HepG2 (cell line): ENCODE results near the gene MOBP. TPM values are rescaled to one million over a fixed set of nuclear protein-coding genes. Genes with fewer than 3 reads are reported as not detected.

Experiments used
- ATAC-seq: fragments of 200-7000 bp; cut with Tn5 transposase; 3 replicates; pipeline ENCODE4 v1.9.1; 2020; ENCODE audit warnings: mild to moderate bottlenecking, moderate library complexity
- BruUV-seq: library from RNA; stranded (reverse); fragments of 400-500 nt; replicated peaks from 2 replicates; lab custom pipeline; 2021; lab: Mats Ljungman, UMichigan
- CTCF ChIA-PET: fragments of 300-600 bp; formaldehyde crosslinking; extraction: SDS; loops from one replicate; lab custom pipeline; 2021; ENCODE audit warnings: low total read pairs, inconsistent platforms, low intra/inter-chr PET ratio; lab: Yijun Ruan, JAX
- POLR2A ChIA-PET: fragments of 350-600 bp; sonication (Branson Sonifier 250); formaldehyde crosslinking; loops from one replicate; lab custom pipeline; 2020; ENCODE audit warnings: antibody characterized with exemption, inconsistent platforms; lab: Yijun Ruan, JAX
- DNase-seq: peaks from one replicate; pipeline ENCODE4 v3.0.0-alpha.2; 2015; ENCODE audit warnings: low spot score
- FAIRE-seq: peaks from 3 replicates; lab custom pipeline; 2011; peaks lifted over from hg19 to GRCh38; lab: Jason Lieb, UNC
- H2AFZ ChIP-seq: one replicate; pipeline ENCODE4 v1.6.1; 2011; ENCODE audit warnings: low read length, inconsistent platforms
- H3K27ac ChIP-seq: fragments of 300-600 bp; 3 replicates; pipeline ENCODE4 v1.8.0; 2011; ENCODE audit warnings: mixed run types, mild to moderate bottlenecking, mixed read lengths, low read length, inconsistent platforms; ENCODE audit not compliant: insufficient read depth; ENCODE audit errors: extremely low read length
- H3K27me3 ChIP-seq, 2 experiments: fragments of 200-600 bp in 1 of 2; 2 replicates in 1 of 2; 3 replicates in 1 of 2; pipeline versions ENCODE4 v1.6.0 to v1.8.0; 2011; ENCODE audit warnings: low read length in 2 of 2, mild to moderate bottlenecking in 2 of 2, moderate library complexity in 2 of 2, inconsistent platforms in 1 of 2; ENCODE audit not compliant: insufficient read depth in 2 of 2, control insufficient read depth in 1 of 2
- H3K36me3 ChIP-seq, 2 experiments: fragments of 200-600 bp in 1 of 2; replicated peaks in 1 of 2; 2 replicates in 1 of 2; 3 replicates in 1 of 2; pipeline versions ENCODE4 v1.5.1 to v1.8.0; 2011; ENCODE audit warnings: low read length in 2 of 2, inconsistent platforms in 1 of 2; ENCODE audit not compliant: insufficient read depth in 2 of 2, control insufficient read depth in 1 of 2
- H3K4me1 ChIP-seq: 2 replicates; pipeline ENCODE4 v1.5.1; 2012; ENCODE audit warnings: low read length, inconsistent platforms; ENCODE audit not compliant: insufficient read depth
- H3K4me2 ChIP-seq: 2 replicates; pipeline ENCODE4 v1.6.0; 2011; ENCODE audit warnings: low read depth, low read length, inconsistent platforms
- H3K4me3 ChIP-seq, 3 experiments: fragments of 200-600 bp in 1 of 3; sonication (generic), shearing (Covaris generic) in 1 of 3; replicated peaks in 1 of 3; 2 replicates each; pipeline ENCODE4 v1.5.1; 2011 to 2016; ENCODE audit warnings: low read length in 3 of 3, inconsistent platforms in 2 of 3, low read depth in 2 of 3, mild to moderate bottlenecking in 2 of 3, control low read depth in 1 of 3, mixed read lengths in 1 of 3; ENCODE audit not compliant: insufficient read depth in 1 of 3
- H3K79me2 ChIP-seq: one replicate; pipeline ENCODE4 v1.6.1; 2011; ENCODE audit warnings: low read length, inconsistent platforms; ENCODE audit not compliant: insufficient read depth
- H3K9ac ChIP-seq: 2 replicates; pipeline ENCODE4 v1.6.0; 2011; ENCODE audit warnings: mild to moderate bottlenecking, low read depth, low read length, inconsistent platforms; ENCODE audit not compliant: insufficient read depth
- H3K9me3 ChIP-seq: 2 replicates; pipeline ENCODE4 v1.5.1; 2012; ENCODE audit warnings: mild to moderate bottlenecking, low read length
- H4K20me1 ChIP-seq: 2 replicates; pipeline ENCODE4 v1.6.0; 2011; ENCODE audit warnings: inconsistent platforms, mild to moderate bottlenecking, low read length, moderate library complexity; ENCODE audit not compliant: insufficient read depth
- DDIT3 ChIP-seq: sonication (generic); formaldehyde crosslinking; IDR thresholded peaks from 2 replicates; pipeline ENCODE4 v1.4.0; 2020; ENCODE audit warnings: mild to moderate bottlenecking, missing genetic modification reagents
- EEA1 ChIP-seq: sonication (generic); formaldehyde crosslinking; IDR thresholded peaks from 2 replicates; pipeline ENCODE4 v1.5.1; 2020; ENCODE audit warnings: mild to moderate bottlenecking, missing genetic modification reagents, borderline replicate concordance
- MTF2 ChIP-seq: sonication (generic); formaldehyde crosslinking; IDR thresholded peaks from 2 replicates; pipeline ENCODE4 v1.5.0; 2020; ENCODE audit warnings: missing genetic modification reagents, borderline replicate concordance
- NPAS2 ChIP-seq: sonication (generic); formaldehyde crosslinking; IDR thresholded peaks from 2 replicates; pipeline ENCODE4 v1.8.0; 2022; ENCODE audit warnings: mild to moderate bottlenecking, missing genetic modification reagents, borderline replicate concordance
- RBFOX2 ChIP-seq: fragments of 200-400 bp; formaldehyde crosslinking; IDR thresholded peaks from 2 replicates; pipeline ENCODE4 v1.6.1; 2017; ENCODE audit warnings: low read depth, mild to moderate bottlenecking, low read length
- SIX1 ChIP-seq: sonication (generic); formaldehyde crosslinking; IDR thresholded peaks from 2 replicates; pipeline ENCODE4 v1.4.0; 2020; ENCODE audit warnings: missing genetic modification reagents, borderline replicate concordance
- TEAD2 ChIP-seq: sonication (generic); formaldehyde crosslinking; IDR thresholded peaks from 2 replicates; pipeline ENCODE4 v1.9.0; 2021; ENCODE audit warnings: missing genetic modification reagents
- ZMYM2 ChIP-seq: sonication (generic); formaldehyde crosslinking; IDR thresholded peaks from 2 replicates; pipeline ENCODE4 v1.8.0; 2022; ENCODE audit warnings: mild to moderate bottlenecking, missing genetic modification reagents
- ZNF138 ChIP-seq: sonication (generic); formaldehyde crosslinking; IDR thresholded peaks from 2 replicates; pipeline ENCODE4 v1.5.0; 2020; ENCODE audit warnings: mild to moderate bottlenecking, low read depth, missing genetic modification reagents
- ZNF281 ChIP-seq: sonication (generic); formaldehyde crosslinking; IDR thresholded peaks from 2 replicates; pipeline ENCODE4 v1.4.0; 2020; ENCODE audit warnings: missing genetic modification reagents, borderline replicate concordance
- ZNF362 ChIP-seq: sonication (generic); formaldehyde crosslinking; IDR thresholded peaks from 2 replicates; pipeline ENCODE4 v1.4.0; 2020; ENCODE audit warnings: missing genetic modification reagents, mild to moderate bottlenecking, borderline replicate concordance
- ZNF614 ChIP-seq: IDR thresholded peaks from 2 replicates; pipeline ENCODE4 v1.6.1; 2018; ENCODE audit warnings: missing biosample characterization, missing genetic modification reagents, inconsistent platforms, borderline replicate concordance
- ZNF616 ChIP-seq: sonication (generic); formaldehyde crosslinking; IDR thresholded peaks from 2 replicates; pipeline ENCODE4 v1.5.0; 2020; ENCODE audit warnings: low read depth, mild to moderate bottlenecking, missing genetic modification reagents
- ZNF790 ChIP-seq: sonication (generic); formaldehyde crosslinking; IDR thresholded peaks from 2 replicates; pipeline ENCODE4 v1.8.0; 2022; ENCODE audit warnings: missing genetic modification reagents, mild to moderate bottlenecking, borderline replicate concordance
- ZNF816 ChIP-seq: sonication (generic); formaldehyde crosslinking; IDR thresholded peaks from 2 replicates; pipeline ENCODE4 v1.8.0; 2022; ENCODE audit warnings: missing genetic modification reagents, mild to moderate bottlenecking, borderline replicate concordance
- WGBS: methylation state at CpG from one replicate; pipeline ENCODE4 v1.1.6; 2017; ENCODE audit warnings: low lambda C conversion rate; 5-methylcytosine and 5-hydroxymethylcytosine counted together
- in situ Hi-C: cut with HindIII; loops from 2 replicates; pipeline ENCODE4 v1.10.0; 2017; ENCODE audit warnings: low pct_unique_long_range_greater_than_20kb; ENCODE audit not compliant: extremely low pct_ligation_motif_present
- intact Hi-C: fragments of 100-400 bp; cut with micrococcal nuclease; formaldehyde crosslinking; loops from one replicate; pipeline ENCODE4 v1.10.0; 2022; ENCODE audit not compliant: unreplicated experiment
- polyA plus RNA-seq, 8 experiments: library from polyadenylated mRNA; depleted of rRNA in 3 of 8; stranded (reverse) in 7 of 8; unstranded in 1 of 8; fragments of >200 nt; fragmentation: Illumina TruSeq in 4 of 8; extraction: Trizol in 4 of 8; gene quantifications; 2 replicates each; pipeline versions ENCODE4 v1.2.1 to v1.2.3, GENCODE V29; 2011 to 2016; ENCODE audit warnings: low read depth in 4 of 8, missing spikeins in 1 of 8, mixed read lengths in 1 of 8; ENCODE audit not compliant: insufficient read depth in 1 of 8
- total RNA-seq, 5 experiments: library from RNA; depleted of rRNA; stranded (reverse); fragments of >200 nt; fragmentation: Illumina TruSeq; extraction: Trizol; gene quantifications; 2 replicates each; pipeline ENCODE4 v1.2.3, GENCODE V29; 2016; ENCODE audit warnings: low read depth in 1 of 5
- TF ChIP-seq, protein P1 (sequence below): sonication (generic); formaldehyde crosslinking; IDR thresholded peaks from 2 replicates; pipeline ENCODE4 v1.4.0; 2020; ENCODE audit warnings: mild to moderate bottlenecking, missing genetic modification reagents
- TF ChIP-seq, protein P2 (sequence below): sonication (generic); formaldehyde crosslinking; conservative IDR thresholded peaks from 2 replicates; pipeline ENCODE4 v1.8.0; 2022; ENCODE audit warnings: missing genetic modification reagents
- TF ChIP-seq, protein P3 (sequence below): IDR thresholded peaks from 2 replicates; pipeline ENCODE4 v1.6.1; 2016; ENCODE audit warnings: missing compliant biosample characterization, missing genetic modification reagents, borderline replicate concordance

MOBP gene
- total and polyA plus RNA-seq, 2 of the 13 experiments (the other 11 are each of a cell fraction or from before 2014, with no cell fraction given), result not detected

- 11% methylated on average over 4 of the region's 4 CpGs for WGBS
- FAIRE-seq, result no peak
- ATAC-seq, result no peak
- in situ Hi-C loops, result no loop called here
- ChIA-PET CTCF (no interaction called here), POLR2A (no interaction called here)
- no peaks in the 10 kb centered on the region for H3K4me1 ChIP-seq
- intact Hi-C loops, result no loop called here
- H3K27me3 ChIP-seq, result no peaks in the 10 kb centered on the region; a peak in 1 of 5 replicates
- DNase-seq, result no peak
- H3K79me2 ChIP-seq, result no peaks in the 10 kb centered on the region
- no peaks in the 10 kb centered on the region for H3K9me3 ChIP-seq
- H3K36me3 ChIP-seq, result no peaks in the 10 kb centered on the region
- H2AFZ ChIP-seq, result no peak overlapping the region
- no peaks in the 10 kb centered on the region for H4K20me1 ChIP-seq
- H3K4me3 ChIP-seq, result no peak overlapping the region
- H3K4me2 ChIP-seq, result no peak overlapping the region
- no peak overlapping the region for H3K9ac ChIP-seq
- H3K27ac ChIP-seq, result no peak overlapping the region
- TF ChIP-seq NPAS2 (CRISPR knock-in tag) (no peak), ZMYM2 (CRISPR knock-in tag) (no peak), MTF2 (CRISPR knock-in tag) (no peak), ZNF616 (CRISPR knock-in tag) (no peak), TEAD2 (CRISPR knock-in tag) (no peak), ZNF362 (CRISPR knock-in tag) (no peak), ZNF816 (no peak), RBFOX2 (no peak), SIX1 (CRISPR knock-in tag) (no peak), EEA1 (no peak), DDIT3 (no peak), ZNF138 (CRISPR knock-in tag) (no peak), ZNF281 (CRISPR knock-in tag) (no peak), ZNF614 (CRISPR knock-in tag) (no peak), ZNF790 (no peak)
- TF ChIP-seq, protein P1, sequence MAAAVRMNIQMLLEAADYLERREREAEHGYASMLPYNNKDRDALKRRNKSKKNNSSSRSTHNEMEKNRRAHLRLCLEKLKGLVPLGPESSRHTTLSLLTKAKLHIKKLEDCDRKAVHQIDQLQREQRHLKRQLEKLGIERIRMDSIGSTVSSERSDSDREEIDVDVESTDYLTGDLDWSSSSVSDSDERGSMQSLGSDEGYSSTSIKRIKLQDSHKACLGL (CRISPR knock-in tag), result no peak
- TF ChIP-seq, protein P2, sequence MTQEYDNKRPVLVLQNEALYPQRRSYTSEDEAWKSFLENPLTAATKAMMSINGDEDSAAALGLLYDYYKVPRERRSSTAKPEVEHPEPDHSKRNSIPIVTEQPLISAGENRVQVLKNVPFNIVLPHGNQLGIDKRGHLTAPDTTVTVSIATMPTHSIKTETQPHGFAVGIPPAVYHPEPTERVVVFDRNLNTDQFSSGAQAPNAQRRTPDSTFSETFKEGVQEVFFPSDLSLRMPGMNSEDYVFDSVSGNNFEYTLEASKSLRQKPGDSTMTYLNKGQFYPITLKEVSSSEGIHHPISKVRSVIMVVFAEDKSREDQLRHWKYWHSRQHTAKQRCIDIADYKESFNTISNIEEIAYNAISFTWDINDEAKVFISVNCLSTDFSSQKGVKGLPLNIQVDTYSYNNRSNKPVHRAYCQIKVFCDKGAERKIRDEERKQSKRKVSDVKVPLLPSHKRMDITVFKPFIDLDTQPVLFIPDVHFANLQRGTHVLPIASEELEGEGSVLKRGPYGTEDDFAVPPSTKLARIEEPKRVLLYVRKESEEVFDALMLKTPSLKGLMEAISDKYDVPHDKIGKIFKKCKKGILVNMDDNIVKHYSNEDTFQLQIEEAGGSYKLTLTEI (CRISPR knock-in tag), result no peak
- TF ChIP-seq, protein P3, sequence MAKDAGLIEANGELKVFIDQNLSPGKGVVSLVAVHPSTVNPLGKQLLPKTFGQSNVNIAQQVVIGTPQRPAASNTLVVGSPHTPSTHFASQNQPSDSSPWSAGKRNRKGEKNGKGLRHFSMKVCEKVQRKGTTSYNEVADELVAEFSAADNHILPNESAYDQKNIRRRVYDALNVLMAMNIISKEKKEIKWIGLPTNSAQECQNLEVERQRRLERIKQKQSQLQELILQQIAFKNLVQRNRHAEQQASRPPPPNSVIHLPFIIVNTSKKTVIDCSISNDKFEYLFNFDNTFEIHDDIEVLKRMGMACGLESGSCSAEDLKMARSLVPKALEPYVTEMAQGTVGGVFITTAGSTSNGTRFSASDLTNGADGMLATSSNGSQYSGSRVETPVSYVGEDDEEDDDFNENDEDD (CRISPR knock-in tag), result no peak
- BruUV-seq, result no TSS peak
Observed at GRCh38 chr3:39468108-39468436, 592 bp downstream of the MOBP start.
